GM12878 (cell line): ENCODE measurements around the gene CROT. TPM values are rescaled to one million over a fixed set of nuclear protein-coding genes. Genes with fewer than 3 reads are reported as not detected.
A peak's percentile ranks its signal among the peaks of the same experiment; 100 is the strongest.

Experiments used
- ATF7 ChIP-seq: fragments of 450-650 bp; IDR thresholded peaks from 2 replicates; pipeline ENCODE4 v1.6.1; 2016; ENCODE audit warnings: low read depth, mild to moderate bottlenecking
- BACH1 ChIP-seq: fragments of 450-650 bp; IDR thresholded peaks from 2 replicates; pipeline ENCODE4 v1.6.1; 2017; ENCODE audit warnings: mild to moderate bottlenecking, borderline replicate concordance
- BCLAF1 ChIP-seq: fragments of 450-650 bp; IDR thresholded peaks from 2 replicates; pipeline ENCODE4 v1.6.1; 2017; ENCODE audit warnings: antibody characterized with exemption, mild to moderate bottlenecking, moderate library complexity
- CBFB ChIP-seq: IDR thresholded peaks from 2 replicates; pipeline ENCODE4 v1.6.1; 2016; ENCODE audit warnings: antibody characterized with exemption, low read depth
- CHD2 ChIP-seq: IDR thresholded peaks from 2 replicates; pipeline ENCODE4 v1.6.1; 2011; ENCODE audit warnings: low read depth, low read length, improper control_type of control experiment, borderline replicate concordance
- DPF2 ChIP-seq: fragments of 450-650 bp; IDR thresholded peaks from 2 replicates; pipeline ENCODE4 v1.6.1; 2017; ENCODE audit warnings: mild to moderate bottlenecking
- EED ChIP-seq: sonication (generic); IDR thresholded peaks from 2 replicates; pipeline ENCODE4 v1.6.1; 2016; ENCODE audit warnings: antibody characterized with exemption, low read depth
- ESRRA ChIP-seq: IDR thresholded peaks from 2 replicates; pipeline ENCODE4 v1.6.1; 2012; ENCODE audit warnings: mild to moderate bottlenecking, low read length, improper control_type of control experiment
- FOXK2 ChIP-seq: fragments of 450-650 bp; IDR thresholded peaks from 2 replicates; pipeline ENCODE4 v1.6.1; 2017; ENCODE audit warnings: mild to moderate bottlenecking, moderate library complexity
- JUND ChIP-seq: IDR thresholded peaks from 2 replicates; pipeline ENCODE4 v1.6.1; 2012; ENCODE audit warnings: low read depth, mild to moderate bottlenecking, low read length, improper control_type of control experiment, moderate library complexity
- MTA3 ChIP-seq: IDR thresholded peaks from 2 replicates; pipeline ENCODE4 v1.6.1; 2012; ENCODE audit warnings: low read length, inconsistent platforms, borderline replicate concordance
- MYB ChIP-seq: fragments of 150-350 bp; IDR thresholded peaks from 2 replicates; pipeline ENCODE4 v1.6.1; 2014; ENCODE audit warnings: mild to moderate bottlenecking, low read depth, low read length, borderline replicate concordance
- NBN ChIP-seq: fragments of 450-650 bp; IDR thresholded peaks from 2 replicates; pipeline ENCODE4 v1.6.1; 2016
- NFIC ChIP-seq: IDR thresholded peaks from 2 replicates; pipeline ENCODE4 v1.6.1; 2012; ENCODE audit warnings: low read depth, mild to moderate bottlenecking, inconsistent platforms, low read length, moderate library complexity
- NR2C1 ChIP-seq: fragments of 450-650 bp; IDR thresholded peaks from 2 replicates; pipeline ENCODE4 v1.6.1; 2017; ENCODE audit warnings: antibody characterized with exemption, mild to moderate bottlenecking, moderate library complexity
- POLR2AphosphoS5 ChIP-seq: IDR thresholded peaks from 2 replicates; pipeline ENCODE4 v1.6.1; 2011; ENCODE audit warnings: mild to moderate bottlenecking, low read length, inconsistent platforms
- RB1 ChIP-seq: fragments of 450-650 bp; formaldehyde crosslinking; IDR thresholded peaks from 2 replicates; pipeline ENCODE4 v1.6.1; 2017; ENCODE audit warnings: mild to moderate bottlenecking, borderline replicate concordance
- SPI1 ChIP-seq: IDR thresholded peaks from 2 replicates; pipeline ENCODE4 v1.6.1; 2011; ENCODE audit warnings: low read depth, mild to moderate bottlenecking, low read length, moderate library complexity, borderline replicate concordance; ENCODE audit not compliant: insufficient read depth
- STAT1 ChIP-seq: fragments of 450-650 bp; conservative IDR thresholded peaks from 2 replicates; pipeline ENCODE4 v1.6.1; 2014; ENCODE audit warnings: antibody characterized with exemption, mild to moderate bottlenecking
- TCF7 ChIP-seq: IDR thresholded peaks from 2 replicates; pipeline ENCODE4 v1.6.1; 2014; ENCODE audit warnings: antibody characterized with exemption, borderline replicate concordance
- WRNIP1 ChIP-seq: IDR thresholded peaks from 2 replicates; pipeline ENCODE4 v1.6.1; 2011; ENCODE audit warnings: low read depth, low read length, improper control_type of control experiment, borderline replicate concordance
- polyA plus RNA-seq, 11 experiments: library from polyadenylated mRNA; depleted of rRNA in 4 of 11; unstranded in 6 of 11; stranded (reverse) in 5 of 11; fragments of >200 nt; fragmentation: Nextera tagmentation in 4 of 11; fragmentation: Illumina TruSeq in 1 of 11; extraction: Ambion mirVana in 4 of 11; extraction: Trizol in 1 of 11; gene quantifications; 1 replicate in 1 of 11; 2 replicates in 10 of 11; pipeline versions ENCODE4 v1.2.1 to v1.2.3, GENCODE V29; 2011 to 2016; ENCODE audit warnings: inconsistent platforms in 2 of 11, missing spikeins in 2 of 11, low read depth in 1 of 11
- total RNA-seq, 4 experiments: library from RNA; depleted of rRNA in 3 of 4; stranded (reverse); fragments of >200 nt in 3 of 4; fragmentation: Illumina TruSeq in 1 of 4; extraction: Trizol in 1 of 4; gene quantifications; 2 replicates each; pipeline versions ENCODE4 v1.2.1 to v1.2.3, GENCODE V29; 2013 to 2021
- TF ChIP-seq, protein P1 (sequence below): IDR thresholded peaks from 2 replicates; pipeline ENCODE4 v1.6.1; 2012; ENCODE audit warnings: low read depth, low read length, improper control_type of control experiment
- TF ChIP-seq, protein P2 (sequence below): fragments of 450-650 bp; IDR thresholded peaks from 2 replicates; pipeline ENCODE4 v1.6.1; 2016; ENCODE audit warnings: mild to moderate bottlenecking
- TF ChIP-seq, protein P3 (sequence below): fragments of 450-650 bp; IDR thresholded peaks from 2 replicates; pipeline ENCODE4 v1.6.1; 2016; ENCODE audit warnings: mild to moderate bottlenecking
- TF ChIP-seq, protein P4 (sequence below): fragments of 450-650 bp; conservative IDR thresholded peaks from 2 replicates; pipeline ENCODE4 v1.6.1; 2017; ENCODE audit warnings: mild to moderate bottlenecking, moderate library complexity

The CROT gene
- total and polyA plus RNA-seq, 10 of the 15 experiments (the other 5 are each of a cell fraction or from before 2014, with no cell fraction given), result 5.5 to 15.9 (median 12.1) TPM

- TF ChIP-seq, protein P1, sequence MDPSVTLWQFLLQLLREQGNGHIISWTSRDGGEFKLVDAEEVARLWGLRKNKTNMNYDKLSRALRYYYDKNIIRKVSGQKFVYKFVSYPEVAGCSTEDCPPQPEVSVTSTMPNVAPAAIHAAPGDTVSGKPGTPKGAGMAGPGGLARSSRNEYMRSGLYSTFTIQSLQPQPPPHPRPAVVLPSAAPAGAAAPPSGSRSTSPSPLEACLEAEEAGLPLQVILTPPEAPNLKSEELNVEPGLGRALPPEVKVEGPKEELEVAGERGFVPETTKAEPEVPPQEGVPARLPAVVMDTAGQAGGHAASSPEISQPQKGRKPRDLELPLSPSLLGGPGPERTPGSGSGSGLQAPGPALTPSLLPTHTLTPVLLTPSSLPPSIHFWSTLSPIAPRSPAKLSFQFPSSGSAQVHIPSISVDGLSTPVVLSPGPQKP, result no peak
- TF ChIP-seq NBN (peak; percentile 61), MYB (no peak), JUND (no peak), WRNIP1 (no peak), BCLAF1 (no peak), EED (0 out of 2 replicates have a peak, but pooled peaks have one; percentile 53), CBFB (no peak), TCF7 (peak; percentile 59; the same call in 1 of the 2 replicates), NR2C1 (no peak), MTA3 (no peak), POLR2AphosphoS5 (no peak), STAT1 (no peak), DPF2 (peak; percentile 94), BACH1 (peak; percentile 41; the same call in 1 of the 2 replicates), ATF7 (peak; percentile 82), FOXK2 (no peak), SPI1 (peak; percentile 98), CHD2 (0 out of 2 replicates have a peak, but pooled peaks have one; percentile 38), RB1 (0 out of 2 replicates have a peak, but pooled peaks have one; percentile 35), ESRRA (no peak), NFIC (peak; percentile 76)
- TF ChIP-seq, protein P2, sequence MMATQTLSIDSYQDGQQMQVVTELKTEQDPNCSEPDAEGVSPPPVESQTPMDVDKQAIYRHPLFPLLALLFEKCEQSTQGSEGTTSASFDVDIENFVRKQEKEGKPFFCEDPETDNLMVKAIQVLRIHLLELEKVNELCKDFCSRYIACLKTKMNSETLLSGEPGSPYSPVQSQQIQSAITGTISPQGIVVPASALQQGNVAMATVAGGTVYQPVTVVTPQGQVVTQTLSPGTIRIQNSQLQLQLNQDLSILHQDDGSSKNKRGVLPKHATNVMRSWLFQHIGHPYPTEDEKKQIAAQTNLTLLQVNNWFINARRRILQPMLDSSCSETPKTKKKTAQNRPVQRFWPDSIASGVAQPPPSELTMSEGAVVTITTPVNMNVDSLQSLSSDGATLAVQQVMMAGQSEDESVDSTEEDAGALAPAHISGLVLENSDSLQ, result peak; percentile 37; the same call in 1 of the 2 replicates
- TF ChIP-seq, protein P3, sequence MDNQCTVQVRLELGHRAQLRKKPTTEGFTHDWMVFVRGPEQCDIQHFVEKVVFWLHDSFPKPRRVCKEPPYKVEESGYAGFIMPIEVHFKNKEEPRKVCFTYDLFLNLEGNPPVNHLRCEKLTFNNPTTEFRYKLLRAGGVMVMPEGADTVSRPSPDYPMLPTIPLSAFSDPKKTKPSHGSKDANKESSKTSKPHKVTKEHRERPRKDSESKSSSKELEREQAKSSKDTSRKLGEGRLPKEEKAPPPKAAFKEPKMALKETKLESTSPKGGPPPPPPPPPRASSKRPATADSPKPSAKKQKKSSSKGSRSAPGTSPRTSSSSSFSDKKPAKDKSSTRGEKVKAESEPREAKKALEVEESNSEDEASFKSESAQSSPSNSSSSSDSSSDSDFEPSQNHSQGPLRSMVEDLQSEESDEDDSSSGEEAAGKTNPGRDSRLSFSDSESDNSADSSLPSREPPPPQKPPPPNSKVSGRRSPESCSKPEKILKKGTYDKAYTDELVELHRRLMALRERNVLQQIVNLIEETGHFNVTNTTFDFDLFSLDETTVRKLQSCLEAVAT, result no peak
- TF ChIP-seq, protein P4, sequence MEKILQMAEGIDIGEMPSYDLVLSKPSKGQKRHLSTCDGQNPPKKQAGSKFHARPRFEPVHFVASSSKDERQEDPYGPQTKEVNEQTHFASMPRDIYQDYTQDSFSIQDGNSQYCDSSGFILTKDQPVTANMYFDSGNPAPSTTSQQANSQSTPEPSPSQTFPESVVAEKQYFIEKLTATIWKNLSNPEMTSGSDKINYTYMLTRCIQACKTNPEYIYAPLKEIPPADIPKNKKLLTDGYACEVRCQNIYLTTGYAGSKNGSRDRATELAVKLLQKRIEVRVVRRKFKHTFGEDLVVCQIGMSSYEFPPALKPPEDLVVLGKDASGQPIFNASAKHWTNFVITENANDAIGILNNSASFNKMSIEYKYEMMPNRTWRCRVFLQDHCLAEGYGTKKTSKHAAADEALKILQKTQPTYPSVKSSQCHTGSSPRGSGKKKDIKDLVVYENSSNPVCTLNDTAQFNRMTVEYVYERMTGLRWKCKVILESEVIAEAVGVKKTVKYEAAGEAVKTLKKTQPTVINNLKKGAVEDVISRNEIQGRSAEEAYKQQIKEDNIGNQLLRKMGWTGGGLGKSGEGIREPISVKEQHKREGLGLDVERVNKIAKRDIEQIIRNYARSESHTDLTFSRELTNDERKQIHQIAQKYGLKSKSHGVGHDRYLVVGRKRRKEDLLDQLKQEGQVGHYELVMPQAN, result no peak
These were observed 100.4 kb downstream of the CROT start (continued) for GRCh38 chr7:87445897-87446296.
